Mononuclear cell (primary cell): Measurements from ENCODE around the gene LARGE2. TPM values are rescaled to one million over a fixed set of nuclear protein-coding genes. Genes with fewer than 3 reads are reported as not detected.
A peak's percentile ranks its signal among the peaks of the same experiment; 100 is the strongest.
"Not testable (repeated sequence)": the region's sequence is repeated elsewhere in the genome, so short reads cannot be mapped to it uniquely, and the experiment has no call there.

ENCODE experiments used
- H3K27me3 ChIP-seq: 2 replicates; pipeline ENCODE4 v1.6.0; 2011; ENCODE audit warnings: low read length, control low read depth; ENCODE audit not compliant: insufficient read depth
- H3K4me1 ChIP-seq: 2 replicates; pipeline ENCODE4 v1.5.1; 2011; ENCODE audit warnings: mild to moderate bottlenecking, low read length, control low read depth; ENCODE audit not compliant: insufficient read depth
- H3K4me3 ChIP-seq: 2 replicates; pipeline ENCODE4 v1.5.1; 2011; ENCODE audit warnings: mild to moderate bottlenecking, low read length, moderate library complexity
- H3K9me3 ChIP-seq: 2 replicates; pipeline ENCODE4 v1.5.1; 2011; ENCODE audit warnings: low read depth, mild to moderate bottlenecking, control low read depth, low read length
- total RNA-seq: library from RNA; depleted of rRNA; stranded (reverse); fragments of >200 nt; gene quantifications from one replicate; pipeline ENCODE4 v1.2.3, GENCODE V29; 2012

LARGE2 gene
- total RNA-seq, 1 donor: 0.94 TPM

DNA sequence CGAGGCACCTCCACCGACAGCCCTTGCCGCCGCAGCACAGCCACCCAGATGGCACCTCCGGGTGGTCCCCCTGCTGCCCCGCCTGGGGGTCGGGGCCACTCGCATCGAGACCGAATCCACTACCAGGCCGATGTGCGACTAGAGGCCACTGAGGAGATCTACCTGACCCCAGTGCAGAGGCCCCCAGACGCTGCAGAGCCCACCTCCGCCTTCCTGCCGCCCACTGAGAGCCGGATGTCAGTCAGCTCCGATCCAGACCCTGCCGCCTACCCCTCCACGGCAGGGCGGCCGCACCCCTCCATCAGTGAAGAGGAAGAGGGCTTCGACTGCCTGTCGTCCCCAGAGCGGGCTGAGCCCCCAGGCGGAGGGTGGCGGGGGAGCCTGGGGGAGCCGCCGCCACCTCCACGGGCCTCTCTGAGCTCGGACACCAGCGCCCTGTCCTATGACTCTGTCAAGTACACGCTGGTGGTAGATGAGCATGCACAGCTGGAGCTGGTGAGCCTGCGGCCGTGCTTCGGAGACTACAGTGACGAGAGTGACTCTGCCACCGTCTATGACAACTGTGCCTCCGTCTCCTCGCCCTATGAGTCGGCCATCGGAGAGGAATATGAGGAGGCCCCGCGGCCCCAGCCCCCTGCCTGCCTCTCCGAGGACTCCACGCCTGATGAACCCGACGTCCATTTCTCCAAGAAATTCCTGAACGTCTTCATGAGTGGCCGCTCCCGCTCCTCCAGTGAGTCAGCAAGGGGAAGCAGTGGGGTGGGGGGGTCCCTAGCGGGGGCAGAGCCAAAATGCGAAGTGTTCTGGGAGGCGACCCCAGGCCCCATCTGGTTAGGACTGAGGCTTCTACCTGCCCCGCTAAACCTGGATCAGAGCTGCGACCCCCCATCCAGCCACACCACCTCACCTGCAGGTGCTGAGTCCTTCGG lies 19.7 kb upstream of the LARGE2 start:
- Histone ChIP-seq H3K27me3 (peaks cover 23% of the 10 kb centered on the region), H3K4me1 (peaks cover 6% of the 10 kb centered on the region), H3K4me3 (no peak overlapping the region), H3K9me3 (no peaks in the 10 kb centered on the region)

DNA sequence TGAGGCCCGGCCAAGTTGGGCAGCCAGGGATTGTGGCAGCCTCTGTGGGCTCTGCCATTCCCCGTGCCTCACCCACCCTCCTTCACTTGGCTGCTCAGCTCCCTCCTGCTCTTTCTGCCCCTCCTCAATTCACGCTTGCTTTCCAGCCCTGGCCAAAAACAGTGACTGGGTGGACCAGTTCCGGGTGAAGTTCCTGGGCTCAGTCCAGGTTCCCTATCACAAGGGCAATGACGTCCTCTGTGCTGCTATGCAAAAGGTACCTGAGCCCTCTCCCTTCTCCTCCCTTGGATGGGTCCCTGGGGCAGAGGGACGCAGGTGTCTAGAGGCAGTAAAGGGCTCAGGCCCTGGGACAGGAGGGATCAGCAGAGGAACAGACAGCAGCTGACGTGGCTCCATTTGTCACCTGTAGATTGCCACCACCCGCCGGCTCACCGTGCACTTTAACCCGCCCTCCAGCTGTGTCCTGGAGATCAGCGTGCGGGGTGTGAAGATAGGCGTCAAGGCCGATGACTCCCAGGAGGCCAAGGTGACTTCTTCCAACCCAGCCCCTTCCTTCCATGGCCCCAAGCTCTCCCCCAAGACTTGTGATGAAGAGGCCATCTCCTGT lies 18.0 kb upstream of the LARGE2 start:
- H3K9me3 ChIP-seq: no peaks in the 10 kb centered on the region
- H3K4me1 ChIP-seq: peaks cover under 1% of the 10 kb centered on the region
- H3K27me3 ChIP-seq: peaks cover 7% of the 10 kb centered on the region

DNA sequence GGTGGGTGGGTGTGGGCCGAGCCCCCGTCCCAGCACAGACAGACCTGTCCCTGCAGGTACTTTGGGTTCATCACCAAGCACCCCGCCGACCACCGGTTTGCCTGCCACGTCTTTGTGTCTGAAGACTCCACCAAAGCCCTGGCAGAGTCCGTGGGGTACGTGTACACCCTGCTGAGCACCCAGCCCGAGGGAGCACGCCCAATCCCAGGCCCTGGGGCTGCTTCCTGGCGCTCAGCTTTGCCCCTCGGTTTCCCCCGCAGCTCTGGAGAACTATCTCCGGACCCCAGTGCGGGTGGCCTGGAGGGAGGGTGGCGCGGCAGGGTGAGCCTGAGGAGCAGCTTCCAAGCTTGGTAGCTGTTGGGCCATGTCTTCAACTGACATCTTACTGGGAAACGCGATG lies 17.4 kb upstream of the LARGE2 start:
- Histone ChIP-seq H3K4me1 (no peaks in the 10 kb centered on the region), H3K27me3 (peaks cover 7% of the 10 kb centered on the region), H3K9me3 (no peaks in the 10 kb centered on the region), H3K4me3 (no peak overlapping the region)

More for the DNA sequence above, 18.0 kb upstream of the LARGE2 start:
- H3K4me3 ChIP-seq: no peak overlapping the region

DNA sequence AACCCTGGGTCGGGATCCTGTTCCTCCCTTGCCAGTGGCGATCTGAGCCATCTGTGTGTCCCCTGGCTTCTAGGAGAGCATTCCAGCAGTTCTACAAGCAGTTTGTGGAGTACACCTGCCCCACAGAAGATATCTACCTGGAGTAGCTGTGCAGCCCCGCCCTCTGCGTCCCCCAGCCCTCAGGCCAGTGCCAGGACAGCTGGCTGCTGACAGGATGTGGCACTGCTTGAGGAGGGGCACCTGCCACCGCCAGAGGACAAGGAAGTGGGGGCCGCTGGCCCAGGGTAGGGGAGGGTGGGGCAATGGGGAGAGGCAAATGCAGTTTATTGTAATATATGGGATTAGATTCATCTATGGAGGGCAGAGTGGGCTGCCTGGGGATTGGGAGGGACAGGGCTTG lies 16.9 kb upstream of the LARGE2 start:
- not testable (repeated sequence) for H3K27me3 ChIP-seq, H3K4me1 ChIP-seq, H3K9me3 ChIP-seq

DNA sequence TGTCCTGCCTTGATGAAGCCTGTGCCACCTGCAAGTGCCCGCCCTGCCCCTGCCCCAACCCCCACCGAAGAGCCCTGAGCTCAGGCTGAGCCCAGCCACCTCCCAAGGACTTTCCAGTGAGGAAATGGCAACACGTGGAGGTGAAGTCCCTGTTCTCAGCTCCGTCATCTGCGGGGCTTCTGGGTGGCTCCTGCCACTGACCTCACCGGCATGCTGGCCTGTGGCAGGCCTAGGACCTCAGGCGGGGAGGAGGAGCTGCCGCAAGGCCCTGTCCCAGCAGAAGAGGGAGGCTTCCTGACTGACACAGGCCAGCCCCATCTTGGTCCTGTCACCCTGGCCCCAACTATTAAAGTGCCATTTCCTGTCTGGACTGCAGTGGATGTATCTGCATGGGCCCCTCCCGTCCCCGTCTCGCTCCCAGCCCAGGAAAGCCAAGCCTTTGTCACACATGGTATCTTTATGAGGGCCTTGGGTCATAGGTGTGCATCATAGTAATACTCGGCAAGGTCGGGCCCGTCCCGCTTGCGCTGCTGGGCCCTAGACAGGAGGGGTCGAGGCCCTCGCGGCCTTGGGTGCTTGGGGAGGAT lies 16.3 kb upstream of the LARGE2 start:
- no peak overlapping the region for H3K4me3 ChIP-seq
- H3K27me3 ChIP-seq: no peaks in the 10 kb centered on the region
- H3K4me1 ChIP-seq: no peaks in the 10 kb centered on the region
- no peaks in the 10 kb centered on the region for H3K9me3 ChIP-seq

More for the DNA sequence above, 16.9 kb upstream of the LARGE2 start:
- H3K4me3 ChIP-seq: not testable (repeated sequence)

DNA sequence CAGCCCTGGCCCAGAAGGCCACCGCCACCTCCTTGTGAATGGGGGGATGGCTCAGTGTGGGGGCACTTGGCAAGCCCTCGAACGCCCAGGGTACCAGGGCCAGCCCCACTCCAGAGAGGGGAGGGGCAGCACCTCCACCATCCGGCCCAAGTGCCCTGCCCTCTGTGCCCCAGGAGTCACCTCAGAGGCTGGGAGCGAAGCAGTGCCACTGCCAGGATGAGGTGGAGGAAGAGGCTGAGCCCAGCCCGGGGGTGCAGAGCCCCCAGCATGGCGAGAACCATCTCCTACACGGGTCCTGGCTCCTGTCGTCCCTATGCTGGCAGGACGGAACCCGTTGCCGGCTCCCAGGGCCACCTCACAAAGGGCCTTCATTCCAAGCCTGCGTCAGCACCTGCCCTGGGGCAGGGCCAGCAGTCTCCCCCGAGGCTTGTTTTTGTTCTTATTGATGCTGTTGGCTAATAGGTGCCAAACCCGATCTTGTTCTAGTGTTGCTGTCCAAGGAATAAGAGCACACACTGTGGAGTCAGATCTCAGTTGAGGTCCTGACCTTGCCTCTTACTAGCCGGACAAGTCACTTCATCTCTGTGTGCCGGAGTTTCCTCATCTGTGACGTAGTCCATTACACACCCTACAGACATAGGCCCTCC lies 15.4 kb upstream of the LARGE2 start, which contains the start of gene FREY1:
FREY1 (minus strand) TSS at position 307 of the 647 bp plus-strand sequence; CDS start at position 281, 26 bp downstream.
- Histone ChIP-seq H3K4me3 (no peak within 1 kb of the TSS), H3K4me1 (no peaks in the 10 kb centered on the region), H3K9me3 (no peaks in the 10 kb centered on the region), H3K27me3 (no peaks in the 10 kb centered on the region)

DNA sequence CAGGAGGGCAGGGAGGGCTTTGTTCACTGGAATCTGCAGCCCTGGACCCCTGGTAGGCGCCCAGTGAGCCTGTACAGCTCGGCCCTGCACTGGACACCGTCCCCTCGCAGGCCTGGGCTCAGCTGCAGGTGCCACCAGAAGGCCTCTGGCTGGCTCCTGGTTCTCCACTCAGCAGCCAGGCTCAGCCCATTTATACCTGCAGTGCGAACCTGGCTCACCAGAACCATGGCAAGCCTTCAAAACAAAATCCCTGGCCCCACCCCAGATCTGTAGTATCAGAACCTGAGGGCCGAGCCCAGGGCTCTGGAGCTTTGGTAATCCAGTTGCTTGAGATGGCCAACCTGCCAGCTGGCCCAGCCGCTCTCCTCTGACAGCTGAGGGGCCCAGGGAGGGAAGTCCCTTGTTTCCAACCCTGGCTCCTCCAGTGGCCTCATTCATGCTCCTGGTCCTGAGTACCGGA lies 14.5 kb upstream of the LARGE2 start:
- Histone ChIP-seq H3K4me3 (no peak overlapping the region), H3K4me1 (no peaks in the 10 kb centered on the region), H3K27me3 (no peaks in the 10 kb centered on the region), H3K9me3 (no peaks in the 10 kb centered on the region)

DNA sequence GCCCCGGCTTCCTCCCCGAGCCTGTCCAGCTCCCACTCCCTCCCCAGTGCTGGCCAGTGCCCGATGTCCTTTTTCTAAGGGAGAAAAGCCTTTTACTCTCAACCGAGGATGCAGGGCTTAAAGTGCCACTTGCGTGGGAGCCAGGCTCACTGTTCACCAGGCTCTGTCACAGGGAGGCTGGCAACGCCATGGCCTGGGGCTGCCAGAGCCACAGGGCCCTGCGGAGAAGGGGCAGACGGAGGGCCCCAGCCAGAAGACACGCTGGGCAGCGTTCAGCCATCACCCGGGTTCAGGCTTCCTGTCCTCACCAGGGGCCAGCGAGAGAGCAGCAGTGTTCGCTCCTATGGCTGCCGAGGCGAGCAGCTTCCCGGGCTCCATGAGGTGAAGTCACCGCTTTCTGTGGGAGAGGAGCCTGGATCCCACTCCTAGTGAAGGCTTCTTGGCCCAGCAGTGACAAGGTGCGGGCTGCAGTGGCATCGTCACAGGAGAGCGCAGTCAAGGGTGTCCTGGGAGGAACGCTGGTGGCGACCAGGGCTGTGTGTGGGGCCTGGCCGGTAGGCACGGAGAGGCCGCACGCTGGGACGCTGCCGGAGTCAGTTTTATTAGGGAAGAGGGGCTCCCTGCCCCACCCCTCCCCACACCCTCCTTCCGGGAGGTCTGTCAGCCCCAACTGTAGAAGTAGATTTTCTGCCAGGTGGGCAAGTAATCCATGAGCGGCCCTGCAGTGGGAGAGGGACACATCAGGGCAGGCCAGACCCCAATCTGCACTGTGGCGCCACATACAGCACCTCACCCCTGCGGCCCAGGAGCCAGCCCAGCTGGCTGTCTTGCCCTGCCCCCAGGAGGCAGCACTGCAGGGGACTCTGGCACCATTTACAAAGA lies 12.6 kb upstream of the LARGE2 start:
- no peak overlapping the region for H3K4me3 ChIP-seq

DNA sequence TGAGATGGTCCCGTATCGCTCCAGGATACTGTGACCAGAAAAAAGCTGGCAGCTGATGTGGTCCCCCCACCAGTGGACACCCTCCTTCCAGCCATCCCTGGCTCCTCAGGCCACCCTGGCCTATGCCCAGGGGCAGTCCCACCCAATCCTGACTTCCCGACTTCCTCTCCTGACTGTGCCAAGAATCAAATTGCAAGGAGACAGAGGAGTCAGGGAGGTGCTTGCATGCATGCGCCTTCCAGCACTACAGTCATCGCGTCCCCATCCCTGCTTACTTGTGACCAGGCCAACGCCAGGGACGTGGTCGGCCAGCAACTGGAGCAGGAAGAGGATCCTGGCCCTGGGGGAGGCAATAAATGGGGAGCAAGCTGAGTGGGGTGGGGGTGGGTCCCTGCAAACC lies 11.8 kb upstream of the LARGE2 start:
- H3K4me3 ChIP-seq: no peak overlapping the region
- no peaks in the 10 kb centered on the region for H3K9me3 ChIP-seq
- no peaks in the 10 kb centered on the region for H3K27me3 ChIP-seq
- H3K4me1 ChIP-seq: peaks cover under 1% of the 10 kb centered on the region

More for the DNA sequence above, 12.6 kb upstream of the LARGE2 start:
- Histone ChIP-seq H3K27me3 (no peaks in the 10 kb centered on the region), H3K9me3 (no peaks in the 10 kb centered on the region), H3K4me1 (no peaks in the 10 kb centered on the region)

DNA sequence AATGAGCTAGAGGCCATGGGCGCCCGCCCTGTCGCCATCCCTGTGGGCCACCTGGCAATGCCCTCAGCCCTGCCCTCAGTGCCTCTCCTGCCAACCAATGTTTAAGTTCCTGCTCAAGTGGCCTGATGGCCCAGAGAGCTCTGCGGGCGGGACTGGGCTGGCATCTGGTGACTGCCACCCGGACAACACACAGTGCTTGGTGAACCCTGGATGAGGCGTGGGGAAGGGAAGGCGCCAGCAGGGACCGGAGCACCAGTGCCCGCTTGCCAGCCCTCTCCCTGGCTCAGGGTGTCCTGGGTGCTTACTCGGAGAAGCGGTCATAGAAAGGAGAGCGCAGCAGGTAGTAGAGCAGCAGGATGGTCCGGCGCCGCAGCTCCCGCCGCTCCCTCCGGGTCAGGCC lies 8.9 kb upstream of the LARGE2 start:
- no peaks in the 10 kb centered on the region for H3K9me3 ChIP-seq
- H3K4me1 ChIP-seq: peaks cover 20% of the 10 kb centered on the region
- no peaks in the 10 kb centered on the region for H3K27me3 ChIP-seq
- no peak overlapping the region for H3K4me3 ChIP-seq

DNA sequence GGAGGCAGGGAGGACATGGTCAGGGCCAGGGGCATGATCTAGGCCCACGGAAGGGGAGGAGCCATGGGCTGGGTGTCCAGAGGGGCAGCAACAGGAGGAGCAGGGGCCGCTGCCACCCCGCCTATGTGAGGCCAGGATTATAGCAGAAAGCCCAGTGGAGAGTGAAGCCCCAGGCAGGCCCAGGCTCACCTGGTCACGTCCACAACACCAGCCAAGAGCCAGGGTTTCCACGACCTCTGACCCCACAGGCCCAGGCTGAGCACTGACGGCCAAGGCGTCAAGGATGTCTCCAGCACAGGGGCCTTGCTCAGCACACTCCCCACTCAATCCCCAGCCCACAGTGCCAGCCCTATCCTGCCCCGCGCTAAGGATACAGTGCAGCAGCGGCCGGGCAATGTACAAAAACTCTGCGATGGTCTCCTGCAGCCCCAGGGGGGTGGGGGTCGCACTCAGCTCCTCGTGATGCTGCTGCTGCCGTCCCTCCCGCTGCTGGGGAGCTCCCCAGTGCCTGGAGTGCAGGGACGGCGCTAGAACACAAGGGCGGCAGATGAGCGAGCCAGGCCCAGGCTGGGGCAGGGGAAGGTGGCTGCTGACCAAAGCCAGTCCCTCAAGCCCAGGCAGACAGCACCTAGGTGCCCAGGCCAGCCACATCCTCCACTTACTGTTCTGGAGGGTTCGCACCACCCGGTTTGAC lies 8.4 kb upstream of the LARGE2 start:
- H3K27me3 ChIP-seq: no peaks in the 10 kb centered on the region

DNA sequence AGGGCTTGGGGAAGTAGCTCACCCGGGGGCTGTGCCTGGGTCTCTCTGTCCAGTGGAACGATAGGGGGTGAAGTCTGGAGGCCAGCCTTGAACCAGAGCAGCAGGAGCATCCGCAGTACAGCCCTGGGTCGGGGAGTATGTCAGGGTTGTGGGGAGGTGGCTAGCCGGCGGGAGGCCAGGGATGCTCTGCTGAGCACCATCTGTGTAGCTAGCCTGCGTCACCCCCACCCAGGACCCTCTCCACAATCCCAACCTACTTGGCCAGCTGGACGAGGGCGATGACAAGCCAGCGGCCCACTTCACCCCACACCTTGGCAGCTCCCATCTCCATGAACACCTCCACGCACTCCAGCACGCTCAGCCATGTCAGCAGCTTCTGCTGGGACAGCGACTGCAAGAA lies 7.0 kb upstream of the LARGE2 start:
- Histone ChIP-seq H3K9me3 (no peaks in the 10 kb centered on the region), H3K27me3 (no peaks in the 10 kb centered on the region), H3K4me1 (peaks cover 35% of the 10 kb centered on the region), H3K4me3 (no peak overlapping the region)

More for the DNA sequence above, 8.4 kb upstream of the LARGE2 start:
- no peak overlapping the region for H3K4me3 ChIP-seq
- H3K4me1 ChIP-seq: peaks cover 26% of the 10 kb centered on the region
- no peaks in the 10 kb centered on the region for H3K9me3 ChIP-seq

DNA sequence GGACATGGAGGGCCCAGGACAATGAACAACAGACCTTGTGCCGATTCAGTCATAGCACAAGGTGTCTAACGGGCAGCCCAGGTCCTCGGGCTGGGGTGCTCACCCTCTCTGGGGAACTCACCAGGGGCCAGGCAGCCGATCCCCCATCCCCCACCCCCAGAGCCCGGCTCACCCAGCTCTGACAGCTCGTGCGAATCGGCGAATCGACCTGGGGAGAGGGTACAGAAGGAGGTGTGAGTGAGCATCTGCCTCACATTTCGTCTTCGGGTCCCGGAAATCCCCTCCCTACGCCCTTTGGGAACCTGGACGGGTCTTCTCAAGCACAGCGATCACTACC lies 5.2 kb upstream of the LARGE2 start:
- Histone ChIP-seq H3K4me1 (peaks cover 43% of the 10 kb centered on the region), H3K9me3 (no peaks in the 10 kb centered on the region), H3K4me3 (peak overlapping the region; percentile 97), H3K27me3 (peaks cover 9% of the 10 kb centered on the region)
